SK-N-SH (cell line): ENCODE data around the gene GATAD2A.

Experiments used
- ELF1 ChIP-seq: IDR thresholded peaks from 2 replicates; pipeline ENCODE4 v1.4.0; 2012
- FOXJ3 ChIP-seq: sonication (generic); formaldehyde crosslinking; IDR thresholded peaks from 2 replicates; pipeline ENCODE4 v1.5.1; 2020; ENCODE audit warnings: mild to moderate bottlenecking, missing genetic modification reagents
- GABPA ChIP-seq: IDR thresholded peaks from 2 replicates; pipeline ENCODE4 v1.4.0; 2012; ENCODE audit warnings: low read depth, mild to moderate bottlenecking
- MEF2A ChIP-seq: IDR thresholded peaks from 2 replicates; pipeline ENCODE4 v1.4.0; 2012; ENCODE audit warnings: low read depth, borderline replicate concordance
- NFIC ChIP-seq: IDR thresholded peaks from 2 replicates; pipeline ENCODE4 v1.4.0; 2012; ENCODE audit warnings: borderline replicate concordance
- SMC3 ChIP-seq: IDR thresholded peaks from 2 replicates; pipeline ENCODE4 v1.6.1; 2012; ENCODE audit warnings: low read depth, low read length, improper control_type of control experiment
- TF ChIP-seq, protein P1 (sequence below): fragments of 200-600 bp; sonication (generic); IDR thresholded peaks from 2 replicates; pipeline ENCODE4 v1.6.1; 2017; ENCODE audit warnings: antibody characterized with exemption, mild to moderate bottlenecking, moderate library complexity

DNA sequence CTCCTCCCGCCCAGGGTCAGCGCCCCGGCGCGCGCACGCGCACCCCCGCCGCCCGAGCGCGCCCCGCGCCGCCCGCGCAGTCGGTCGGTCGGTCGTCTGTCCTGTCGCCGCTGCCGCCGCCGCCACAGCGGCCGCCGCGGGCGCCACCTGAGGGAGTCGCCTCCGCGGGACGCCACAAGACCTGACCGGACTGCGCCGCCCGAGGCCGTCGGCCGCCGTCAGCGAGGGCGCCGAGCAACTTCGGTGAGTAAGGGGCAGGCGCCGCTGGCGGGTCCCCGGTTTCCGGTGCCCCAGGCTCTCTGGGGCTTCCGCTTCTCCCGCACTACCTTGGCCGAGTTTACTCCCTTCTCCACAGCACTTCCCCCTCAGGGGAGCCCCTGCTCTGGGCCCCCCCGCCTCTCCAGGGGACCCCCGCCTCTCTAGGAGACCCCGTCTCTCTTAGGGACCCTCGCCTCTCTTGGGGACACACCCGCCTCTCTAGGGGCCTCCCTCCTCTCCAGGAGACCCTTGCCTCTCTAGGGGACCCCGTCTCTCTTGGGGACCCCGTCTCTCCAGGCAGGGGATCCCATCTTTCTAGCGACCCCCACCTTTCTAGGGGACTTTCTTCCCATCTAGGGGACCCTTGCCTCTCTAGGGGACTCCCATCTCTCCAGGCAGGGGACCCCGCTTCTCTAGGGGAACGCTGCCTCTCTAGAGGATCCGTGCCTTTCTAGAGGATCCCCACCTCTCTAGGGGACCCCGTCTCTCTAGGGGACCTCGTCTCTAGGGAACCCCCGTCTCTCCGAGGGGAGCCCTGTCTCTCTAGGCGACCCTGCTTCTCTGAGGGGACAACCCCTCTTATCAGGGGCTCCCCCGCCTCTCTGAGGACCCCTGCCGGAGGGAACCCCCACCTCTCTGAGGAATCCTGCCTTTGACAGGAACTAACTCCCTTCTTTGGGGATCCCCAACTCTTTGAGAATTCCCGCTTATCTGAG is 19.3 kb upstream of the GATAD2A start:
- TF ChIP-seq MEF2A = no peak
- TF ChIP-seq, protein P1, sequence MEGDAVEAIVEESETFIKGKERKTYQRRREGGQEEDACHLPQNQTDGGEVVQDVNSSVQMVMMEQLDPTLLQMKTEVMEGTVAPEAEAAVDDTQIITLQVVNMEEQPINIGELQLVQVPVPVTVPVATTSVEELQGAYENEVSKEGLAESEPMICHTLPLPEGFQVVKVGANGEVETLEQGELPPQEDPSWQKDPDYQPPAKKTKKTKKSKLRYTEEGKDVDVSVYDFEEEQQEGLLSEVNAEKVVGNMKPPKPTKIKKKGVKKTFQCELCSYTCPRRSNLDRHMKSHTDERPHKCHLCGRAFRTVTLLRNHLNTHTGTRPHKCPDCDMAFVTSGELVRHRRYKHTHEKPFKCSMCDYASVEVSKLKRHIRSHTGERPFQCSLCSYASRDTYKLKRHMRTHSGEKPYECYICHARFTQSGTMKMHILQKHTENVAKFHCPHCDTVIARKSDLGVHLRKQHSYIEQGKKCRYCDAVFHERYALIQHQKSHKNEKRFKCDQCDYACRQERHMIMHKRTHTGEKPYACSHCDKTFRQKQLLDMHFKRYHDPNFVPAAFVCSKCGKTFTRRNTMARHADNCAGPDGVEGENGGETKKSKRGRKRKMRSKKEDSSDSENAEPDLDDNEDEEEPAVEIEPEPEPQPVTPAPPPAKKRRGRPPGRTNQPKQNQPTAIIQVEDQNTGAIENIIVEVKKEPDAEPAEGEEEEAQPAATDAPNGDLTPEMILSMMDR = peak; percentile 34; the same call in 1 of the 2 replicates
- TF ChIP-seq FOXJ3 = no peak
- no peak for TF ChIP-seq ELF1
- TF ChIP-seq GABPA = no peak
- no peak for TF ChIP-seq SMC3
- no peak for TF ChIP-seq NFIC
